GM12873 (cell line): ENCODE measurements around the gene PLEKHB1.

Experiments
- TF ChIP-seq, protein P1 (sequence below): IDR thresholded peaks from 2 replicates; pipeline ENCODE4 v1.5.1; 2012; ENCODE audit warnings: low read depth, mild to moderate bottlenecking, moderate library complexity, low read length, control low read depth; ENCODE audit not compliant: insufficient read depth; ENCODE audit errors: missing control alignments

The PLEKHB1 gene

DNA sequence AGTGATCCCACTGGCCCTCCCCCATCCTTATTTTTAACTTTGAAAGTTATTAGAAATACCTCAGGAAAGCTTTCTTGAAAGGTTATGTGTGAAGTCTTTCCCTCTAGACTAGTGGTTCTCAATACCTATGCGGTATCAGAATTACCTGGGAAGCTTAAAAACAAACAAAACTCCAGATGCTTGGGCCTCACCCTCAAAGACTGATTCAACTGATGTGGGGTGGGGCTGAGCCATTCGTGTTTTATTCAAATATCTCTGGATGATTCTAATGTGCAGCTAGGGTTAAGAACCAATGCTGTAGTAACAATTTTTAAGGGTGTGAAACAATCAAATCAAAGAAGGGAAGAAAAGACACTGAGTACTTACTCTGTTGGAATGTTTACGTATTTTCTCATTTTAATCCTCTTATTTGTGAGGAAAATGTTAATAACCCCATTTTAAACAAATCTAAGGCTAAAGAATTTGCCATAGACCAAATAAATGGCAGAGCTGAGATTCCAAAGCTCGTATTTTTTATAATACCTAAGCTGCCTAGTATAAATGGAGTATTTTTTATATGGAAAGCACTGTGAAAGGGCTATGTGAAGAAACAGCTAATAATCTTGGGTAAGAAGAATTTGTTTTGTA lies 47.6 kb downstream of the PLEKHB1 start:
- TF ChIP-seq, protein P1, sequence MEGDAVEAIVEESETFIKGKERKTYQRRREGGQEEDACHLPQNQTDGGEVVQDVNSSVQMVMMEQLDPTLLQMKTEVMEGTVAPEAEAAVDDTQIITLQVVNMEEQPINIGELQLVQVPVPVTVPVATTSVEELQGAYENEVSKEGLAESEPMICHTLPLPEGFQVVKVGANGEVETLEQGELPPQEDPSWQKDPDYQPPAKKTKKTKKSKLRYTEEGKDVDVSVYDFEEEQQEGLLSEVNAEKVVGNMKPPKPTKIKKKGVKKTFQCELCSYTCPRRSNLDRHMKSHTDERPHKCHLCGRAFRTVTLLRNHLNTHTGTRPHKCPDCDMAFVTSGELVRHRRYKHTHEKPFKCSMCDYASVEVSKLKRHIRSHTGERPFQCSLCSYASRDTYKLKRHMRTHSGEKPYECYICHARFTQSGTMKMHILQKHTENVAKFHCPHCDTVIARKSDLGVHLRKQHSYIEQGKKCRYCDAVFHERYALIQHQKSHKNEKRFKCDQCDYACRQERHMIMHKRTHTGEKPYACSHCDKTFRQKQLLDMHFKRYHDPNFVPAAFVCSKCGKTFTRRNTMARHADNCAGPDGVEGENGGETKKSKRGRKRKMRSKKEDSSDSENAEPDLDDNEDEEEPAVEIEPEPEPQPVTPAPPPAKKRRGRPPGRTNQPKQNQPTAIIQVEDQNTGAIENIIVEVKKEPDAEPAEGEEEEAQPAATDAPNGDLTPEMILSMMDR, result no peak

DNA sequence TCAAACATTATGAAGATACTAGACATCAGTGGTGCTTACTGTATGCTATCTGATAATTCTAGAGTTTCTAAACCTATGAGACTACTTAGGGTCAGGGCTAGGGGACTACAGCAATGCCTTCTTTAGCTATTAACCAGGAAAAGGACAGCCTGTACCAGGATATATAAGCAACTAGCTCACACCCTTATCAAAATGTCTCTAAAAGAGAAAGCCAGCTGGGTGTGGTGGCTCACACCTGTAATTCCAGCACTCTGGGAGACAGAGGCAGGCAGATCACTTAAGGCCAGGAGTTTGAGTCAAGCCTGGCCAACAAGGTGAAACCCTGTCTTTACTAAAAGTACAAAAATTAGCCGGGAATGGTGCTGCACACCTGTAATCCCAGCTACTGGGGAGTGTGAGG lies 58.7 kb downstream of the PLEKHB1 start:
- TF ChIP-seq, protein P1, result no peak

DNA sequence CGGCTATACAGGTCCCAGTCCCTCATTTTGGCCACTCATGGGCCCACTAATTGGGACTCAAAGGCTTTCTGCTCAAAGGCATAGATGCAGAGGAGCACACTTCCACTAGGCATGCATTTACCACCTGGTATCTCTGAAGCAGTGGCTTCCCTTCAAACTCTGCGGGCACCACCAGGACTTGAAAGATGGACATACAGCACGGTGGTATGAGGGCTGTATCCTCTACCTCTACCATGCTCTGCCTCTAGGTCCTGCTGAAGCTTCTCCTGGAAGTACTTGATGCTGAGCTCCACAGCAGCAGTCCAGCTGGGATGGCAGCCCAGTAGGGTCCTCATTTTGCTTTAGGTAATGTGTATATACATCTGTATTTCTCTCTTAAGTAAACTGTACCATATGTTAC lies 64.6 kb downstream of the PLEKHB1 start:
- TF ChIP-seq, protein P1, result no peak
